ENCODE results near the gene LY6G5B.

The LY6G5B gene, protein sequence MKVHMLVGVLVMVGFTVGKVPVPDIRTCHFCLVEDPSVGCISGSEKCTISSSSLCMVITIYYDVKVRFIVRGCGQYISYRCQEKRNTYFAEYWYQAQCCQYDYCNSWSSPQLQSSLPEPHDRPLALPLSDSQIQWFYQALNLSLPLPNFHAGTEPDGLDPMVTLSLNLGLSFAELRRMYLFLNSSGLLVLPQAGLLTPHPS

DNA sequence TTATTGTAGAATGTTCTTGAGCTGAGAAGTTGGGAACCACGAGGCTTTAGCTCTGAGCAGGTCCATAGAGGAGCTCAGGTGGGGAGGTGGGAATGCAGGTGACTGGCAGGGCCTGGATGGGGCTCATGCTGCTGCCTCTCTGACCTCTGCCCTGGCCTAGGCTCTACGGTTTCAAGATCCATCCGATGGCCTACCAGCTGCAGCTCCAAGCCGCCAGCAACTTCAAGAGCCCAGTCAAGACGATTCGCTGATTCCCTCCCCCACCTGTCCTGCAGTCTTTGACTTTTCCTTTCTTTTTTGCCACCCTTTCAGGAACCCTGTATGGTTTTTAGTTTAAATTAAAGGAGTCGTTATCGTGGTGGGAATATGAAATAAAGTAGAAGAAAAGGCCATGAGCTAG, at the start of gene LY6G5B:
Gene LY6G5B (plus strand): TSS at position 301 of the 400 bp plus-strand sequence. CDS start 975 bp downstream, outside the sequence.
- no peak for DNase-seq (ENCODE audit: low spot score)

DNA sequence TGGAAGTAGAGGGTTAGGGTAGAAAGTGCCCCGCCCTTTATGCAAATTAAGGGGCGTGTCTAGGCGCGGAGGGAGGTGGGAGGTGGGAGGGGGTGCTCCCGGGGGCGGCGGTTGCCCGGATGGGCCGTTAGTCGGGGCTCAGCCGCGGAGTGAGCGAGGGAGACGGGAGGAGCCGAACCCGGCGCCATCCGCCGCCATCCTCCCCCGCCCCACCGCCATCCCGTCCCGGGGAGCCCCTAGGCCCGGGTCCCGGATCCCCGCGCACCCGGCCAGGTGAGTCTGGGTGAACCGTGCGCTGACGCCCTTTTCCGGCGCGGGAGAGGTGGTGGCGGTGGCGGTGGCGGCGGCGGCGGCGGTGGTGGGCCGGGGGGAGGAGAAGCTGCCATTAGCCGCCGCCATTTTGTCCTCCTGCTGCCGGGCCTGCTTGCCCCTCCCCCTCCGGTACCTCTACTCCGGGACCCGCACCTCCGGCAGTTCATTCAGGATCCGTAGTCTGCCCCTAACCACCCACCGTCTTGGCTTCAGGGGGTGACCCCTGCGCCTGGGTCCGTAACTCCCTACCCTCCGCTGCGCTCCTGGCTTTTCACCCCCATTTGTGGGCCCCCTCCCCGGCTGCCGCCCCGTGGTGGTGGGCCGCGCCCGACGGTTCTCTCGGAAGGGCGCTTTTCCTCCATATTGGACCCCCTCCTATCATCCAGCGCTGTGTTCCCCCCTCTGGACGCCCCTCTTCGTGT, 49.0 kb upstream of the LY6G5B start, which contains the start of gene PRRC2A:
Gene PRRC2A (plus strand): TSS at position 130 of the 734 bp plus-strand sequence. CDS start 2,075 bp downstream, outside the sequence.
- DNase-seq (ENCODE audit: low spot score), result no peak

DNA sequence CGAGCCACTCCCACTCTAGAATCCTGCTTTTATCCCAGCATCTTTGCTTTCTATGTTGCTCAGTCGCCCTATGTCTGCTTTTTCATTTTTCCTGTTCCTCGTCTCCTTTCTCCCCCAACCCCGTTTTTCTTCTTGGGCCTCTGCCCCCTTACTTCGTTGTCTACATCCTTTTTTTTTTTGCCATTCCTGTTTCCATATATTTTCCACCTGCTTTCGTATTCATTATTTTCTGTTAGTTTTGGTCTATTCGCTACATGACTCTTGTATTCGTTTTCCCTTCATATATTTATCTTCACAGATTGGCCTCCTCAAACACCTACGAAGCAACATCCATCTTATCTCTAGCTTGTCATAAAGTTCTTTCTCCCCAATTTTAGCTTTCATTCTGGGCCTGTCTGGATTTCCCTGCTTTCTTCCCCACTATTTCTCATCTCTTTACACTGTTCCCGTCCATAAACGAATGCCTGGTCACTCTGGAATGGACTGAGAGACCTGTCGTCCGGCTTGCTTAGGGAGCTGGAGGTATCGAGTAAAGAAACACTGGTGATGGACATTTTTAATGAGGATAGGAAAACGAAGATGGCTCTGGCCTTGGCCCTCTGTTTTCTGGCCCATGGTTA, 48.3 kb upstream of the LY6G5B start:
- DNase-seq (ENCODE audit: low spot score), result no peak

DNA sequence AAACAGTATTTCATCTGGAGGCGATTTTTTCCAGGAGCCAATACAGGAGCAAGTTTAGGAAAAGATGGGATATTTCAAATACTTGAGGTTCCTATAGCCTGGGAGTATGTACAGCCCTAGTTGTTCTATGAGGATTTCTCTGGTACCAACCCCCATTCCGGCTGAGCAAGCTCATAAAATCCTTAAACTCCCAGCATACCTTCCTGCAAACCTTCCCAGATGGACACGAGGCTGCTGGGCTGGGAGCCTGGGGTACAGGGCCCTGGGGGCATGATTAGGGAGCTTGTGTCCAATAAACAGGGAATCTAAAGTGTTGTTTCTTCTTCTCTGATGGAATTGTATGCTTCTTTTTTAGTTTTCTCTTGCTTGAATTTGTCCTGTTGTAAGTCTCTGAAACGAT, 47.8 kb upstream of the LY6G5B start:
- no peak for DNase-seq (ENCODE audit: low spot score)

DNA sequence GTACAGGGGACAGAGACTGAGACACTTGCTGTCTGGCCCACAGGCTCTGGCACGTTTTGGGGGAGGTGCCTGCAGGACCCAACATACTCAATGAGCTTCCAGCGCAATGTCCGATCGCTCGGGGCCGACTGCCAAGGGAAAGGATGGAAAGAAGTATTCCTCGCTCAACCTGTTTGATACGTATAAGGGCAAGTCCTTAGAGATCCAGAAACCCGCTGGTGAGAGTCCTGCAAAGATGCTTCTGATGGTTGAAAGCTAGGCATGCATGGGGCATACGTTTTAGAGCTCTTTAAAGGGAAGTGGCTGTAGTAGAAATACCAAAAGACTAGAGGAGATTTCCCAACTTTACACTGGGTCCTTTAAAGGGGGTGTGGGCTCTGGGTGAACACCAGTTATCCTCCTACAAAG, 47.1 kb upstream of the LY6G5B start:
- DNase-seq (ENCODE audit: low spot score), result no peak

DNA sequence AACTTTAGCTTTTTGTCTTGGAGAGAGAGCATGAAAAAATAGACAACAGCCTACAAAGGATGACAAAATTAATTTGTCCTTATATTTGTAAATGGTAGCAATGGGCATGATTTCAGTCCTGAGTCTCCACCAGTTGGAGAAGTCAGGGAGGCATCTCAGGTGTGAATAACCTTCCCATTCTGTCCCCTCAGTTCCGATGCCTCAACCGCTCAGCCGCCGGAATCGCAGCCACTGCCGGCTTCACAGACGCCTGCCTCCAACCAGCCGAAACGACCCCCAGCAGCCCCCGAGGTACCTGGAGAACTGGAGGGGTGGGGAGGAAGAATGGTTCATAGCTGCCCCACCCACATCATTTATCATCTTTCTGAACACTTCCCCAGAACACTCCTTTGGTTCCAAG, 45.7 kb upstream of the LY6G5B start:
- no peak for DNase-seq (ENCODE audit: low spot score)

DNA sequence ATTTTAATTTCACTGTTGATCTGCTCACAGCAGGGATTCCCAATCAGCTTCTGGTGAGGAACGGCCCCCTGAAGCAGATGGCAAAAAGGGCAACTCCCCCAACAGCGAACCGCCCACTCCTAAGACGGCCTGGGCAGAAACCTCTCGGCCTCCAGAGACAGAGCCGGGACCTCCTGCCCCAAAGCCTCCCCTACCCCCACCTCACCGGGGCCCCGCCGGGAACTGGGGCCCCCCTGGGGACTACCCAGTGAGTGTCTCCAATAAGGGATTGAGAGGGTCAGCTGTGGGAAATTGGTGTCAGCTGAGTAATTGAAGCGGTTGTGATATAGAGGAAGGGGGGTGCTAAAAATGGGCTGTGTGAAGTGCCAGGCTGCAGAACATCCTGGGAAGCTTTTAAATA, 42.8 kb upstream of the LY6G5B start:
- DNase-seq (ENCODE audit: low spot score), result no peak

DNA sequence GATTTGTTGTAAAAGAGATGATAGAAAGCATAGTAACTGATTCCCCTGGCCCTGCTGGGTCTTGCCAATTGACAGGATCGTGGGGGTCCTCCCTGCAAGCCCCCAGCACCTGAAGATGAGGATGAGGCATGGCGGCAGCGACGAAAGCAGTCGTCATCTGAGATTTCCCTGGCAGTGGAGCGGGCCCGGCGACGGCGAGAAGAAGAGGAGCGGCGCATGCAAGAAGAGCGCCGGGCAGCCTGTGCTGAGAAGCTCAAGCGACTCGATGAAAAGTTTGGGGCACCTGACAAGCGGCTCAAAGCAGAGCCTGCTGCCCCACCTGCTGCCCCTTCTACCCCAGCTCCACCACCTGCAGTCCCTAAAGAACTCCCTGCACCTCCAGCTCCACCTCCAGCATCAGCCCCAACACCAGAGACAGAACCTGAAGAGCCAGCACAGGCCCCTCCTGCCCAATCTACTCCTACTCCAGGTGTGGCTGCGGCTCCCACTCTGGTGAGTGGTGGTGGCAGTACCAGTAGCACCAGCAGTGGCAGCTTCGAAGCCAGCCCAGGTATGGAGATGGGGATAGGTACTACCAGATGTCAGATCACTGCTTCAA, 42.0 kb upstream of the LY6G5B start:
- DNase-seq (ENCODE audit: low spot score), result no peak

DNA sequence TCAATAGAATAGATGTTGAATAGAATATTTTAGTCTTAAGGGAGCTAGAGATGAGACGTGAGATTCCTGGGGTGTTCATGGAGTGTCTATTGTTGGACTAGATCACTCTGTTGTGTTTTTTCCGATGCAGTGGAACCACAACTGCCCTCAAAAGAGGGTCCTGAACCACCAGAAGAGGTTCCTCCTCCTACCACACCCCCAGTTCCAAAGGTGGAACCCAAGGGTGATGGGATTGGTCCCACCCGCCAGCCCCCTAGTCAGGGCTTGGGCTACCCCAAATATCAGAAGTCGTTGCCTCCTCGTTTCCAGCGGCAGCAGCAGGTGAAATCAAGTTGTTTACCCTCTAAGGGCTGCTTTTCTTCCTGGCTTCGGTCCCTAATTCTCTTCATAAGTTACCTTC, 40.8 kb upstream of the LY6G5B start:
- no peak for DNase-seq (ENCODE audit: low spot score)

DNA sequence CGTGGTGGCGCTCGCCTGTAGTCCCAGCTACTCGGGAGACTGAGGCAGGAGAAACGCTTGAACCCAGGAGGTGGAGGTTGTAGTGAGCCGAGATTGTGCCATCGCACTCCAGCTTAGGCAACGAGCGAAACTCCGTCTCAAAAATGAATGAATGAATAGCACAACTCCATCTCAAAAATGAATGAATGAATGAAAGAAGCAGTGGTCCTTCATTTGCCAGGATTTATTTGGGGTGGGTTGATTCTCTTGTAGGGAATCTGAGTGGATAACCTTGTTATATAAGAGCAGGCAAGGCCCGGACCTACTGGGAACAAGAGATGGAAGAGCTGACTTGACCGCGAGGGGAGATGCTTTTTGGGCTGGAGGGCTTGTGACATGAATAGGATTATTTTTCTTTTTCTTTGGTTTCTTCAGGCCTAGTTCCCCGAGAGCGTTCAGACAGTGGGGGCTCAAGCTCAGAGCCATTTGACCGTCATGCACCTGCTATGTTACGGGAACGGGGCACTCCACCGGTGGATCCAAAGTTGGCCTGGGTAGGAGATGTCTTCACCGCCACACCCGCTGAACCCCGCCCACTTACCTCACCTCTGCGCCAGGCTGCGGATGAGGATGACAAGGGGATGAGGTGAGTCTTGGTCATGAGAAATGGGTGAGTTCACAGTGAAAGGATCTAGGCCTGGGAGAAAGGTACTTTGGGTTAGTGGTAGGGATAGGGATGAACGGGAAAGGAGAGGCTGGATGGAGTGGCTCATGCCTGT, 39.4 kb upstream of the LY6G5B start:
- no peak for DNase-seq (ENCODE audit: low spot score)

DNA sequence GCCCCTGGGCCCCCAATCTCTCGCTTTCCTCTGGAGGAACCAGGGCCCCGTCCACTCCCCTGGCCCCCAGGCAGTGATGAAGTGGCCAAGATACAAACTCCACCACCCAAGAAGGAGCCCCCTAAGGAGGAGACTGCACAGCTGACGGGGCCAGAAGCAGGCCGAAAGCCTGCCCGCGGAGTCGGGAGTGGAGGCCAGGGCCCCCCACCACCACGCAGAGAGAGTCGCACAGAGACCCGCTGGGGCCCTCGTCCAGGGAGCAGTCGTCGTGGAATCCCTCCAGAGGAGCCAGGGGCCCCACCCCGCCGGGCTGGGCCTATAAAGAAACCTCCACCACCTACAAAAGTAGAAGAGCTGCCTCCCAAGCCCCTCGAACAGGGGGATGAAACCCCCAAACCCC, 38.6 kb upstream of the LY6G5B start:
- DNase-seq (ENCODE audit: low spot score), result no peak

DNA sequence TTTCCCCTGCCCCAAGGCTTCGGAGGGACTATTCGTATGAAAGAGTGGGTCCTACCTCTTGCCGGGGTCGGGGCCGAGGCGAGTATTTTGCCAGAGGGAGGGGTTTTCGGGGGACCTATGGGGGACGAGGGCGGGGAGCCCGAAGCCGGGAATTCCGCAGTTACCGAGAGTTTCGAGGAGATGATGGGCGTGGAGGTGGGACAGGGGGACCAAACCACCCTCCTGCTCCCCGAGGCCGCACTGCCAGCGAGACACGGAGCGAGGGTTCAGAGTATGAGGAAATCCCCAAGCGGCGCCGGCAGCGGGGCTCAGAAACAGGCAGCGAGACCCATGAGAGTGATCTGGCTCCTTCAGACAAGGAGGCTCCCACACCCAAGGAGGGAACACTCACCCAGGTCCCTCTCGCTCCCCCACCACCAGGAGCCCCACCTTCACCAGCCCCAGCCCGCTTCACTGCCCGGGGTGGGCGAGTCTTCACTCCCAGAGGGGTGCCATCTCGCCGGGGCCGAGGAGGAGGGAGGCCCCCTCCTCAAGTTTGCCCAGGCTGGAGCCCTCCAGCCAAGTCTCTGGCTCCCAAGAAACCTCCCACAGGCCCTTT, 38.0 kb upstream of the LY6G5B start:
- DNase-seq (ENCODE audit: low spot score), result no peak

DNA sequence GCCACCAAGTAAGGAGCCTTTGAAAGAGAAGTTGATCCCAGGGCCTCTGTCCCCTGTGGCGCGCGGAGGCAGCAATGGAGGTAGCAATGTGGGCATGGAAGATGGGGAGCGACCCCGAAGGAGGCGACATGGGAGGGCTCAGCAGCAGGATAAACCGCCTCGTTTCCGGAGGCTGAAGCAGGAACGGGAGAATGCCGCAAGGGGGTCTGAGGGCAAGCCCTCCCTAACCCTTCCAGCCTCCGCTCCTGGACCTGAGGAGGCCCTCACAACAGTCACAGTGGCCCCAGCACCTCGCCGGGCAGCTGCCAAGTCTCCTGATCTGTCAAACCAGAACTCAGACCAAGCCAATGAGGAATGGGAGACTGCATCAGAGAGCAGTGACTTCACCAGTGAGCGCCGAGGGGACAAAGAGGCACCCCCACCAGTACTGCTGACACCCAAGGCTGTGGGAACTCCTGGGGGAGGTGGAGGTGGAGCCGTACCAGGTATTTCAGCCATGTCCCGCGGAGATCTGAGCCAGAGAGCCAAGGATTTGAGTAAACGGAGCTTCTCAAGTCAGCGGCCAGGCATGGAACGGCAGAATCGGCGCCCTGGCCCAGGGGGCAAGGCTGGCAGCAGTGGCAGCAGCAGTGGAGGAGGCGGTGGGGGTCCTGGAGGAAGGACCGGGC, 37.4 kb upstream of the LY6G5B start:
- DNase-seq (ENCODE audit: low spot score), result no peak

DNA sequence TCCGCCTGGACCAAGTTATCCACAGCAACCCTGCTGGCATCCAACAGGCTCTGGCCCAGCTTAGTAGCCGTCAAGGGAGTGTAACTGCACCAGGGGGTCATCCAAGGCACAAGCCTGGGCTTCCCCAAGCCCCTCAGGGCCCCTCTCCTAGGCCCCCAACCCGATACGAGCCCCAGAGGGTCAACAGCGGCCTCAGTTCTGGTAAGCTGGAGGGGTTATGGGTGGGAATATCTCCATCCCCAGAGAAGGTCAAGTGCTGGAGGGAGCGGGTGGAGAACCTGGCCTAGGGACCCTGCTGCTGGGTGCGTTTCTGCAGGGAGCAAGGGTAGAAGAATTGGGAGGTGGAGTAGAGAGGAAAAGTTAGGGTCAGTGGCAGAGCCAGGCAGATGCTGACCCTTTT, 36.3 kb upstream of the LY6G5B start:
- DNase-seq (ENCODE audit: low spot score), result no peak

DNA sequence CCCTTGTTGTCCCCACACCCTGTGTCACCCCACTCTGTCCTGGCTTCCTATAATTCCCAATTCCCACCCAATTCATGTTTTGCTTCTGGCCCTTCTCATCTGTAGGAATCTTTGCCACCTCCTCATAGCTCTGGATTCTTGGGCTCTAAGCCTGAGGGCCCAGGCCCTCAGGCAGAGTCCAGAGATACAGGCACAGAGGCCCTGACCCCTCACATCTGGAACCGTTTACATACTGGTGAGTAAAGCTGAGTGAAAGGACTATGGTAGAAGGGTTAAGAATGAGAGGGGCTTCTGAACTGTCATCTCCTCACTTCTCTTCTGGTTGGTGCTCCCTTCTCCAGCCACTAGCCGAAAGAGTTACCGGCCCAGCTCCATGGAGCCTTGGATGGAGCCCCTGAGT, 35.6 kb upstream of the LY6G5B start:
- no peak for DNase-seq (ENCODE audit: low spot score)

DNA sequence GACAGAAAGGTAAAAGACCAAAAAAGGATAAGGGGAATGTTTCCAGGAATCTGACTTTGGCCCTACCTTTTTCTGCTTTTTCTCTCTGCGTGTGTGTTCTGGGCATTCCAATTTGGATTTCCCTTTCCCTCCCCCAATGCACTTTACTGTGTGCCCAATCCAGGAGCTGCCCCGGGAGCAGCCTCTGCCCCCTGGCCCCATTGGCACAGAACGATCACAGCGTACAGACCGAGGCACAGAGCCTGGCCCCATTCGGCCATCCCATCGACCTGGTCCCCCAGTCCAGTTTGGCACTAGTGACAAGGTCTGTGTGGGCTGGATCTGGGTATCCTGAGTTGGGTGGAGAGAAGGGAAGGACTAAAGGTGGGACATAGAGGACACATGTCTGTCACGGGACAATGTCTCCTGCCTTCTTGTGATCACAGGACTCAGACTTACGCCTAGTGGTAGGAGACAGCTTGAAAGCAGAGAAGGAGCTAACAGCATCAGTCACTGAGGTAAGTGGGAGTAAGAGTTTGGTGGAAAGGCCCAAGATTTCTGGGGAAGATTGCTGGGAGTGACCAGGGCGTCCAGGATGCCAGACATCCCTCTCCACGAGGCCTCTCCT, 34.7 kb upstream of the LY6G5B start:
- no peak for DNase-seq (ENCODE audit: low spot score)

DNA sequence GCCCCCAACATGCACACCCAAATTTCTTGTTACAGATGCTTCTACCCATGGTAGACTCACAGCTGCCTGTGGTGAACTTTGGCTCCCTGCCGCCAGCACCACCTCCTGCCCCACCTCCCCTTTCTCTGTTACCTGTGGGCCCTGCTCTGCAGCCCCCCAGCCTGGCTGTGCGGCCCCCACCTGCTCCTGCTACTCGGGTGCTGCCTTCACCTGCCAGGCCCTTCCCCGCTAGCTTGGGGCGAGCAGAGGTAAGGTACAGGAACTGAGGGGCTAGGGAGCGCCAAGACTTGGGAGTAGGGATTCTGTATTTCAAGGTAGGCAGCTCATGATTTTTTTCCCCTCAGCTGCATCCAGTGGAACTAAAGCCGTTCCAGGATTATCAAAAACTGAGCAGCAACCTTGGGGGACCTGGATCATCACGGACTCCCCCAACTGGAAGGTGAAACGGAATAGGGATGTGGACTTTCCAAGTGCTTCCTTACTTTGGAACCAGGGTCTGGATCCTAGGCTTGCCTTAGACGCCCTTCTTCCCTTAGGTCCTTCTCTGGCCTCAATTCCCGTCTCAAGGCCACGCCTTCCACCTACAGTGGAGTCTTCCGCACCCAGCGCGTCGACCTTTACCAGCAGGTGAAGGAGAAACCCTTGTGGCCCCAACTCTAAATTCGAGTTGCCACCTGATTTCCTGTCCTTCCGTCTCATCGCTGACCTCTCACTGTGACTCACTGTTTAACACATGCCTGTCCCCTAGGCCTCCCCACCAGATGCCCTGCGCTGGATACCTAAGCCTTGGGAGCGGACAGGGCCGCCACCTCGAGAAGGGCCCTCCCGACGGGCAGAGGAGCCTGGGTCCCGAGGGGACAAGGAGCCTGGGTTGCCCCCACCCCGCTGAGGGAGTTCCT, 32.8 kb upstream of the LY6G5B start:
- no peak for DNase-seq (ENCODE audit: low spot score)

DNA sequence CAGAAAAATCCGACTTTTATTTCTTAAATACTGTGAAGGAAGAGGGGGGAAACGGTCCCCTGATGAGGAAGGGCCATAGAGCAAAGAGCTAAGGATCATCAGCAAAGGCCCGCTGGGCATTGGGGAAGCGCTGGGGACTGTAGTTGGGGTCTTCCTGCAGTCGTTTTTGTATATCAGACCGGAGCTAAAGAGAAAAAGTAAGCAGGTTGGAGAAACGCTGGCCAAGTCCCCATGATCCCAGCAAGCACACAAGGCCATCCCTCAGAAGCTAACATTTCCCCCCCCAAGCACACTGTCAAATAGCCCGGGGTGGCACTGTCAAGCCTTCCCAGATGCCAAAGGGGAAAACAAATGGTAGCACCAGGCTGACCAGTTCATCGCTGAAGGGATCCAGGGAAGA, 30.7 kb upstream of the LY6G5B start:
- DNase-seq (ENCODE audit: low spot score), result no peak

DNA sequence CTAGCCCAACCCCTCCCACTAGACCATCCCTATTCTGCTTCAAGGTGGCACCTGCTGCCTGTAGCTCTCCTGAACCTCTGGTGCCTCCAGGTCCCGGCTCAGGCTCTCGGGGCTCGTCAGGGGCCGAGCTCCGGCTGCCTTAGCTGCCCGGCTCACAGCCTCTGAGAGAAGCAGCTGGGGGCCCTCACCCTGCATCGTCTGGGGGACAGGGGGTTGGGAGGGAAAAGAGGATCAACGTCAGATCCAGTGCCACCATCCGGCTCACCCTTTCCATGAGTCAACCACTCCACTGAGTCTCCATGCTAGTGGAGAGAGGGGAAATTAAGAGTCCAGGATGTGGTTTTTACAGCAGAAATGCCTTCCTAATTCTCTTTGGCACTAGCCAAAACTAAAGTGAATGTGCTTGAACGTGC, 30.3 kb upstream of the LY6G5B start:
- no peak for DNase-seq (ENCODE audit: low spot score)

DNA sequence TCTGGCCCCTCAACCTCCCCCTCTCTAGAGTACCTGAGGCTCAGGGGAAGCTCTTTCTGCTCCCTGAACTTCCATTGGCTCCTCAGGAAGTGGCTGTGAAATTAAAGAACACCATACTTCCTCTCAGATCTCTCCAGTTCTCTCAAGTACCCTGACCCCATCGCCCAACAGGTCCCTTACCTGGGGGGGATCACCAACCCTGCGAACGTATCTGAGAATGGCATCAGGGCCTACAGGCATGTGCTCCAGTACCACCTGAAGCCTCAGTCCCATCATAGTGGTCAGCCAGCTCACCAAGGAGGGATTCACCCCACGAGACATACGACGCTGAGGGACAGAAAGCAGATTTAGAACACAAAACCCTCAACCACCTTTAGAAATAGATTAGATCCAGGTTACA, 29.2 kb upstream of the LY6G5B start:
- DNase-seq (ENCODE audit: low spot score), result no peak

Measured in CD4-positive, alpha-beta T cell treated with Interleukin-15 for 4 hours (primary cell).